Gastroesophageal sphincter (tissue), 4 donors: ENCODE results near the gene DPYSL4. TPM values are rescaled to one million over a fixed set of nuclear protein-coding genes. Genes with fewer than 3 reads are reported as not detected.

Experiments
- ATAC-seq: fragments of 150-250 bp; one replicate; pipeline ENCODE4 v1.9.1; 2016; ENCODE audit warnings: mild to moderate bottlenecking, moderate library complexity
- H3K27ac ChIP-seq, 4 donors: fragments of 200-600 bp; sonication (generic) in 3 of 4; 1 replicate in 3 of 4; 2 replicates in 1 of 4; pipeline ENCODE4 v1.5.1; 2016 to 2019
- H3K27me3 ChIP-seq: fragments of 200-600 bp; sonication (generic); one replicate; pipeline ENCODE4 v1.5.1; 2019
- H3K36me3 ChIP-seq, 2 donors: fragments of 200-600 bp; sonication (generic); one replicate each; pipeline ENCODE4 v1.5.1; 2019; ENCODE audit warnings: control low read depth in 1 of 2
- H3K4me1 ChIP-seq, 3 donors: fragments of 200-600 bp; sonication (generic); 1 replicate in 2 of 3; 2 replicates in 1 of 3; pipeline ENCODE4 v1.5.1; 2016 to 2019; ENCODE audit warnings: control low read depth in 2 of 3
- H3K4me3 ChIP-seq, 2 donors: fragments of 200-600 bp; sonication (generic); one replicate each; pipeline ENCODE4 v1.5.1; 2019; ENCODE audit warnings: mild to moderate bottlenecking in 1 of 2, moderate library complexity in 1 of 2
- H3K9me3 ChIP-seq, 3 donors: fragments of 200-600 bp; sonication (generic); one replicate each; pipeline ENCODE4 v1.5.1; 2017 to 2019; ENCODE audit warnings: control low read depth in 2 of 3
- CTCF ChIP-seq, 4 experiments: fragments of 200-600 bp in 2 of 4; fragments of 450-650 bp in 2 of 4; sonication (generic) in 1 of 4; IDR thresholded peaks; one replicate each; pipeline ENCODE4 v1.5.1; 2017 to 2019; ENCODE audit warnings: antibody characterized with exemption in 4 of 4, mild to moderate bottlenecking in 2 of 4, moderate library complexity in 2 of 4
- EP300 ChIP-seq: sonication (generic); formaldehyde crosslinking; IDR thresholded peaks from one replicate; pipeline ENCODE4 v1.6.1; 2017; ENCODE audit warnings: antibody characterized with exemption, mild to moderate bottlenecking
- POLR2A ChIP-seq, 2 donors: fragments of 450-650 bp; IDR thresholded peaks; one replicate each; pipeline ENCODE4 v1.6.1; 2017; ENCODE audit warnings: antibody characterized with exemption in 2 of 2, mild to moderate bottlenecking in 2 of 2, moderate library complexity in 1 of 2
- POLR2AphosphoS5 ChIP-seq: sonication (generic); formaldehyde crosslinking; IDR thresholded peaks from one replicate; pipeline ENCODE4 v1.6.1; 2017; ENCODE audit warnings: antibody characterized with exemption
- WGBS, 2 donors: methylation state at CpG; one replicate each; pipeline ENCODE4 v1.1.5; 2018; ENCODE audit warnings: low coverage in 1 of 2; 5-methylcytosine and 5-hydroxymethylcytosine counted together
- total RNA-seq, 4 donors: library from RNA; depleted of rRNA; stranded (reverse); fragments of >200 nt; gene quantifications; one replicate each; pipeline ENCODE4 v1.1.0, GENCODE V29; 2016

DPYSL4 gene
- total RNA-seq, 4 donors from 2014 or later, result 1.6 to 2.6 (median 1.9) TPM

- WGBS, 2 donors, result no CpG with 5 or more reads among the region's 16 CpGs
Observed at GRCh38 chr10:132223156-132223590, 36.4 kb downstream of the DPYSL4 start.

GRCh38 chr10:132223611-132224342 lies 37.0 kb downstream of the DPYSL4 start:
- no peak for TF ChIP-seq POLR2A (IDR thresholded peaks at IDR 0.05)
- TF ChIP-seq CTCF (IDR thresholded peaks at IDR 0.05), result no peak
- no peak for ATAC-seq
- Histone ChIP-seq H3K4me3 (no peak overlapping the region), H3K27ac (no peak overlapping the region), H3K9me3 (no peaks in the 10 kb centered on the region), H3K27me3 (no peaks in the 10 kb centered on the region), H3K4me1 (peaks cover 0 to 8% (median 0%) of the 10 kb centered on the region in 3 donors), H3K36me3 (peaks cover 0 to 16% of the 10 kb centered on the region in 2 donors)
- WGBS, 2 donors, result no CpG with 5 or more reads among the region's 23 CpGs

More at GRCh38 chr10:132223156-132223590, 36.4 kb downstream of the DPYSL4 start:
- no peak for TF ChIP-seq POLR2A (IDR thresholded peaks at IDR 0.05)
- TF ChIP-seq CTCF (IDR thresholded peaks at IDR 0.05), result peak in 3 of 4 experiments; percentile 90 to 98 (median 93)
- H3K4me3 ChIP-seq, result no peak overlapping the region
- peaks cover 0 to 16% of the 10 kb centered on the region in 2 donors for H3K36me3 ChIP-seq
- no peak overlapping the region for H3K27ac ChIP-seq
- no peaks in the 10 kb centered on the region for H3K27me3 ChIP-seq
- H3K4me1 ChIP-seq, result peaks cover 0 to 8% (median 0%) of the 10 kb centered on the region in 3 donors
- no peaks in the 10 kb centered on the region for H3K9me3 ChIP-seq
- peak; percentile 85 for ATAC-seq

- Histone ChIP-seq H3K4me1 (peaks cover 0 to 8% (median 0%) of the 10 kb centered on the region in 3 donors), H3K9me3 (no peaks in the 10 kb centered on the region), H3K27me3 (no peaks in the 10 kb centered on the region), H3K4me3 (no peak overlapping the region), H3K36me3 (peaks cover 0 to 16% of the 10 kb centered on the region in 2 donors), H3K27ac (no peak overlapping the region)
- no CpG with 5 or more reads among the region's 20 CpGs for WGBS, 2 donors
- ATAC-seq, result no peak
- no peak for TF ChIP-seq CTCF (IDR thresholded peaks at IDR 0.05)
- no peak for TF ChIP-seq POLR2A (IDR thresholded peaks at IDR 0.05)
- TF ChIP-seq EP300, result no peak
- no peak for TF ChIP-seq POLR2AphosphoS5
Observed at GRCh38 chr10:132224343-132225072, 37.8 kb downstream of the DPYSL4 start.

GRCh38 chr10:132225073-132225848 lies 38.5 kb downstream of the DPYSL4 start:
- WGBS, 2 donors, result 100% methylated on average over 2 of the region's 25 CpGs
- ATAC-seq, result no peak

More at GRCh38 chr10:132225073-132225848, 38.5 kb downstream of the DPYSL4 start:
- H3K27me3 ChIP-seq, result no peaks in the 10 kb centered on the region
- H3K27ac ChIP-seq, result no peak overlapping the region
- H3K36me3 ChIP-seq, result peaks cover 0 to 16% of the 10 kb centered on the region in 2 donors
- peaks cover 0 to 12% (median 0%) of the 10 kb centered on the region in 3 donors for H3K4me1 ChIP-seq
- H3K9me3 ChIP-seq, result no peaks in the 10 kb centered on the region
- no peak overlapping the region for H3K4me3 ChIP-seq
- TF ChIP-seq POLR2AphosphoS5 (no peak), POLR2A (IDR thresholded peaks at IDR 0.05) (no peak), EP300 (no peak), CTCF (IDR thresholded peaks at IDR 0.05) (no peak)
